ENCODE results near the gene ANKLE1. TPM values are rescaled to one million over a fixed set of nuclear protein-coding genes. Genes with fewer than 3 reads are reported as not detected.
"Not testable (repeated sequence)": the region's sequence is repeated elsewhere in the genome, so short reads cannot be mapped to it uniquely, and the experiment has no call there.

The ANKLE1 gene
- total and polyA plus RNA-seq, 10 donors, result 1.9 to 5.0 (median 2.9) TPM

DNA sequence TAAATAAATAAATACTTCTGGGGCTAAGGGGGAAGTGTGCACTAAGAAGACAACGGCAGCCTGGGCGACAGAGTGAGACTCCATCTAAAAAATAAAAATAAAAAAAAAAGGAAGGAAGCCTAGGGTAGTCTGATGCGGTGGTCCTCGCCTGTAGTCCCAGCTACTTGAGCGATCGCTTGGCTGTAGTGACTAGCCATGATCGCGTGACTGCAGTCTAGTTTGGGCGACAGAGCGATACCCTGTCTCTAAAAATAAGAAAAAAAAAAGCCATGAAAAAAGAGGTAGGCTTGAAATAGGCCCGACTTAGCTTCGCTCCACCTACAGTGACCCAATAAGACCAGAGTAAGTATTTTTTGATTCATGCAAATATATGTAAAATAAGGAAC, 15.1 kb upstream of the ANKLE1 start:
- Histone ChIP-seq H3K4me3 (peak overlapping the region in 4 of 8 donors; percentile 82 to 91 (median 90)), H3K9me3 (no peaks in the 10 kb centered on the region), H3K27ac (peak overlapping the region in 7 of 8 donors; percentile 61 to 88 (median 83)), H3K4me1 (peaks cover 13 to 53% (median 35%) of the 10 kb centered on the region in 6 donors), H3K27me3 (replicated peaks in 1 of 7) (no peaks in the 10 kb centered on the region), H3K36me3 (peaks cover 2 to 31% (median 25%) of the 10 kb centered on the region in 6 donors)
- DNase-seq, result no peak
- TF ChIP-seq POLR2AphosphoS5 (IDR thresholded peaks at IDR 0.05) (no peak), POLR2A (IDR thresholded peaks at IDR 0.05) (no peak)
- TF ChIP-seq, protein P1, sequence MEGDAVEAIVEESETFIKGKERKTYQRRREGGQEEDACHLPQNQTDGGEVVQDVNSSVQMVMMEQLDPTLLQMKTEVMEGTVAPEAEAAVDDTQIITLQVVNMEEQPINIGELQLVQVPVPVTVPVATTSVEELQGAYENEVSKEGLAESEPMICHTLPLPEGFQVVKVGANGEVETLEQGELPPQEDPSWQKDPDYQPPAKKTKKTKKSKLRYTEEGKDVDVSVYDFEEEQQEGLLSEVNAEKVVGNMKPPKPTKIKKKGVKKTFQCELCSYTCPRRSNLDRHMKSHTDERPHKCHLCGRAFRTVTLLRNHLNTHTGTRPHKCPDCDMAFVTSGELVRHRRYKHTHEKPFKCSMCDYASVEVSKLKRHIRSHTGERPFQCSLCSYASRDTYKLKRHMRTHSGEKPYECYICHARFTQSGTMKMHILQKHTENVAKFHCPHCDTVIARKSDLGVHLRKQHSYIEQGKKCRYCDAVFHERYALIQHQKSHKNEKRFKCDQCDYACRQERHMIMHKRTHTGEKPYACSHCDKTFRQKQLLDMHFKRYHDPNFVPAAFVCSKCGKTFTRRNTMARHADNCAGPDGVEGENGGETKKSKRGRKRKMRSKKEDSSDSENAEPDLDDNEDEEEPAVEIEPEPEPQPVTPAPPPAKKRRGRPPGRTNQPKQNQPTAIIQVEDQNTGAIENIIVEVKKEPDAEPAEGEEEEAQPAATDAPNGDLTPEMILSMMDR (IDR thresholded peaks at IDR 0.05 in 8 of 11, conservative IDR thresholded peaks at IDR 0.05 in 3 of 11), result no peak
- WGBS, 5 donors, result 28 to 44% (median 39%) methylated on average over 12 of the region's 12 CpGs
- intact Hi-C loops (cut with DNase I; ENCODE audit: low total_unique reads), result no loop called here

DNA sequence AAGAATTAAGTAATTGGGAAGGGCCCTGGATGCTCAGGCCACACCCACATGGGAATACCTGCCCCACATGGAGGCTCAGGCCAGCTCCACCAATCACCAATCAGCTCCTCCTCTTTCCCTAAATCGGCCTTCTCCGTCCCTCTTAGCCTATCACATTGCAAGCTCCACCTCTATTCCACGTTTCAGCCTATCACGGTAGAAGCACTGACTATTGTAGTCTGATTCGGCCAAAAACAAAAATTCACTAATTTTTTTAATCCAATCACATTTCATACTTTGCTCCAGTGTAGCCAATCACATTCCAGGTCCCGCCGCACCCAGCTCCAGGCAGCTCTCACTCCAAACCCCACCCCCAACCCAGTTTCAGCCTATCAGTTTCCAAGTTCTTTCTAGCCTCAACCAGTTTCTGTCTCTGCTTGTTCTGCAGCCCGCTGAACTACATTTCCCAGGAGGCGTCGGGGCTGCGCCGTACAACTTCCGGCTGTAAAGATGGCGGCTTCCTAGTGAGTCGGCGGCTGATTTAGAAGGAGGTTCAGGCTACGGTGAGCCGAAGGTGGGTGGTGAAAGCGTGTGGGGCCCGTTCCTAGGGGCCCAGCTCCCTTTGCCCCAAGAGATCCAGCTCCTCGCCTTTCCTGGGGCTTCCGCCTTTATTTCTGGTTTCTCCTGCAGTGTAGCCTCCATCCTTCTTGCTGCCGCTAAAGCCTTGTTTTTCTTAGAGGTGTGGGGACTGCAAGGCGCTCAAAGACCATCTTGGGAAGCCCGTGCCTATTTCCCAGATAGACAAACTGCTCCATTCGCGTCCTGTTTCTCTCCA, 14.5 kb upstream of the ANKLE1 start, which contains the start of gene BABAM1:
BABAM1 (plus strand) TSS at position 469 of the 814 bp plus-strand sequence. CDS start 1,364 bp downstream, outside the sequence.
- H3K4me3 ChIP-seq, result peak within 1 kb of the TSS; percentile 73 to 92 (median 89)
- peaks cover 13 to 53% (median 35%) of the 10 kb centered on the region in 6 donors for H3K4me1 ChIP-seq
- no peaks in the 10 kb centered on the region for H3K9me3 ChIP-seq
- peak; percentile 97 for DNase-seq
- WGBS, 5 donors, result 0 to 1% (median 0%) methylated on average over 27 of the region's 27 CpGs
- H3K36me3 ChIP-seq, result peaks cover 2 to 37% (median 31%) of the 10 kb centered on the region in 6 donors
- no peaks in the 10 kb centered on the region for H3K27me3 ChIP-seq (replicated peaks in 1 of 7)
- H3K27ac ChIP-seq, result peak within 1 kb of the TSS; percentile 71 to 88 (median 84)
- no peak for TF ChIP-seq POLR2A (IDR thresholded peaks at IDR 0.05)
- TF ChIP-seq, protein P1 (IDR thresholded peaks at IDR 0.05 in 8 of 11, conservative IDR thresholded peaks at IDR 0.05 in 3 of 11), result peak in 1 of 11 experiments; percentile 14
- TF ChIP-seq POLR2AphosphoS5 (IDR thresholded peaks at IDR 0.05), result peak; percentile 73 to 89 (median 82)
- intact Hi-C loops (cut with DNase I; ENCODE audit: low total_unique reads), result no loop called here

DNA sequence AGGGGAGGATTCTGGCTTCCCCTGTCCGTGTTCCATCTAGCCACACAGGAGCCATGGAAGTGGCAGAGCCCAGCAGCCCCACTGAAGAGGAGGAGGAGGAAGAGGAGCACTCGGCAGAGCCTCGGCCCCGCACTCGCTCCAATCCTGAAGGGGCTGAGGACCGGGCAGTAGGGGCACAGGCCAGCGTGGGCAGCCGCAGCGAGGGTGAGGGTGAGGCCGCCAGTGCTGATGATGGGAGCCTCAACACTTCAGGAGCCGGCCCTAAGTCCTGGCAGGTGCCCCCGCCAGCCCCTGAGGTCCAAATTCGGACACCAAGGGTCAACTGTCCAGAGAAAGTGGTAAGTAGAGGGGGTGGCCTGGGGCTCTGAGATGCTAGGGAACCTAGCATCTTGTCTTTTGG, 12.9 kb upstream of the ANKLE1 start:
- TF ChIP-seq POLR2A (IDR thresholded peaks at IDR 0.05), result no peak
- TF ChIP-seq, protein P1 (IDR thresholded peaks at IDR 0.05 in 8 of 11, conservative IDR thresholded peaks at IDR 0.05 in 3 of 11), result no peak
- TF ChIP-seq POLR2AphosphoS5 (IDR thresholded peaks at IDR 0.05), result no peak
- H3K4me1 ChIP-seq, result peaks cover 13 to 48% (median 33%) of the 10 kb centered on the region in 6 donors
- H3K36me3 ChIP-seq, result peaks cover 2 to 53% (median 39%) of the 10 kb centered on the region in 6 donors
- no peaks in the 10 kb centered on the region for H3K9me3 ChIP-seq
- H3K4me3 ChIP-seq, result no peak overlapping the region
- no peak overlapping the region for H3K27ac ChIP-seq
- H3K27me3 ChIP-seq (replicated peaks in 1 of 7), result no peaks in the 10 kb centered on the region
- 91 to 94% (median 93%) methylated on average over 3 to 13 of the region's 13 CpGs for WGBS, 5 donors
- DNase-seq, result no peak
- intact Hi-C loops (cut with DNase I; ENCODE audit: low total_unique reads), result no loop called here

DNA sequence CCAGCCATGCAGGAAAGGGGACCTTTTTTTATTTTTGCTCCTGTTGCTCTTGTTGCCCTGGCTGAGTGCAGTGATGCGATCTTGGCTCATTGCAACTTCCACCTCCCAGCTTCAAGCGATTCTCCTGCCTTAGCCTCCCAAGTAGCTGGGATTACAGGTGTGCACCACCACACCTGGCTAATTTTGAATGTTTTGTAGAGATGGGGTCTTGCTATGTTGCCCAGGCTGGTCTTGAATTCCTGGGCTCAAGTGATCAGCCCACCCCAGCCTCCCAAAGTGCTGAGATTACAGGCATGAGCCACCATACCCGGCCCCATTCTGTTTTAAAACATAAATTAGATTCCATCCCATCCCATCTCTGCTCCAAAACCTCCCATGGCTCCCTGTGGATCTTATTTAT, 6.8 kb upstream of the ANKLE1 start:
- H3K9me3 ChIP-seq; H3K27me3 ChIP-seq (replicated peaks in 1 of 7); H3K4me3 ChIP-seq; DNase-seq; intact Hi-C loops (cut with DNase I; ENCODE audit: low total_unique reads); H3K27ac ChIP-seq; H3K4me1 ChIP-seq: not testable (repeated sequence)
- WGBS, 5 donors, result 92 to 98% (median 96%) methylated on average over 3 of the region's 3 CpGs
- H3K36me3 ChIP-seq, result peaks cover 4 to 99% (median 71%) of the 10 kb centered on the region in 6 donors

All from spleen (tissue), 11 donors.